ENCODE measurements around the gene CD276. TPM values are rescaled to one million over a fixed set of nuclear protein-coding genes. Genes with fewer than 3 reads are reported as not detected.

Gene CD276
- polyA plus RNA-seq, 1 donor from 2014 or later = 70.4 TPM

DNA sequence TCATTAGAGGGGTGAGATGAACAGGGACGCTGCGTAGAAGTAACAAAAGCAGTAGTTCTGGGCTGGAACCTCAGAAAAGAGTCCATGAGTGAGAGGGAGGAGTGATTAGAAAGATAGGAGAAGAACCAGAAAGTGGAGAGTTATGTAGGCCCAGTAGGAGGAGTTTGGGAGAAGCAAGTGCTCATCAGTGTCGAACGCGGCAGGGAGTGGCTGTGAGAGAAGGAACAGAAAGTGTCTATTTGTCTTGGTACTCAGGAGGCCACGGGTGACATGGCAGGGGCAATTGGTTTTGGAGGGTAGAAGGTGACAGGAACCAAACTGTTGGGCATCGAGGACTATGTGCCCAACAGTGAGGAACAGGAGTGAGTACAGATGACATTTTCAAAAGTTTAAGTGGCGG lies 70.3 kb downstream of the CD276 start:
- Histone ChIP-seq H3K9me3 (ENCODE audit: low read length) (no peaks in the 10 kb centered on the region), H3K79me2 (replicated peaks; ENCODE audit: insufficient read depth, low read length) (no peaks in the 10 kb centered on the region), H3K9me2 (ENCODE audit: insufficient read depth, low read length) (no peaks in the 10 kb centered on the region), H3K4me2 (ENCODE audit: low read length) (no peak overlapping the region), H4K20me1 (ENCODE audit: insufficient read depth) (no peaks in the 10 kb centered on the region), H3F3A (ENCODE audit: insufficient read depth, low read length, poor library complexity, severe bottlenecking) (no peaks in the 10 kb centered on the region), H3K9ac (ENCODE audit: low read length) (no peak overlapping the region), H3K4me3 (ENCODE audit: low read length) (no peak overlapping the region), H2AFZ (ENCODE audit: low read depth, low read length) (no peak overlapping the region), H3K36me3 (ENCODE audit: insufficient read depth, low read length) (no peaks in the 10 kb centered on the region), H3K27ac (ENCODE audit: low read length) (no peak overlapping the region), H3K27me3 (ENCODE audit: insufficient read depth, low read depth, low read length) (peaks cover 15% of the 10 kb centered on the region)
- no peak for TF ChIP-seq MXI1 (conservative IDR thresholded peaks at IDR 0.05; ENCODE audit: poor library complexity, severe bottlenecking)
- TF ChIP-seq EZH2 (IDR thresholded peaks at IDR 0.05; ENCODE audit: borderline replicate concordance, insufficient read depth, low read length, poor library complexity, severe bottlenecking) = no peak
- no peak for TF ChIP-seq EP300 (conservative IDR thresholded peaks at IDR 0.05; ENCODE audit: poor library complexity, severe bottlenecking)
- TF ChIP-seq, protein P1, sequence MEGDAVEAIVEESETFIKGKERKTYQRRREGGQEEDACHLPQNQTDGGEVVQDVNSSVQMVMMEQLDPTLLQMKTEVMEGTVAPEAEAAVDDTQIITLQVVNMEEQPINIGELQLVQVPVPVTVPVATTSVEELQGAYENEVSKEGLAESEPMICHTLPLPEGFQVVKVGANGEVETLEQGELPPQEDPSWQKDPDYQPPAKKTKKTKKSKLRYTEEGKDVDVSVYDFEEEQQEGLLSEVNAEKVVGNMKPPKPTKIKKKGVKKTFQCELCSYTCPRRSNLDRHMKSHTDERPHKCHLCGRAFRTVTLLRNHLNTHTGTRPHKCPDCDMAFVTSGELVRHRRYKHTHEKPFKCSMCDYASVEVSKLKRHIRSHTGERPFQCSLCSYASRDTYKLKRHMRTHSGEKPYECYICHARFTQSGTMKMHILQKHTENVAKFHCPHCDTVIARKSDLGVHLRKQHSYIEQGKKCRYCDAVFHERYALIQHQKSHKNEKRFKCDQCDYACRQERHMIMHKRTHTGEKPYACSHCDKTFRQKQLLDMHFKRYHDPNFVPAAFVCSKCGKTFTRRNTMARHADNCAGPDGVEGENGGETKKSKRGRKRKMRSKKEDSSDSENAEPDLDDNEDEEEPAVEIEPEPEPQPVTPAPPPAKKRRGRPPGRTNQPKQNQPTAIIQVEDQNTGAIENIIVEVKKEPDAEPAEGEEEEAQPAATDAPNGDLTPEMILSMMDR (IDR thresholded peaks at IDR 0.05; ENCODE audit: poor library complexity, severe bottlenecking) = no peak
- TF ChIP-seq POLR2AphosphoS5 (IDR thresholded peaks at IDR 0.05) = no peak
- TF ChIP-seq RAD21 (conservative IDR thresholded peaks at IDR 0.05) = no peak
- TF ChIP-seq TAF1 (IDR thresholded peaks at IDR 0.05; ENCODE audit: low read depth) = no peak
- TF ChIP-seq, protein P2, sequence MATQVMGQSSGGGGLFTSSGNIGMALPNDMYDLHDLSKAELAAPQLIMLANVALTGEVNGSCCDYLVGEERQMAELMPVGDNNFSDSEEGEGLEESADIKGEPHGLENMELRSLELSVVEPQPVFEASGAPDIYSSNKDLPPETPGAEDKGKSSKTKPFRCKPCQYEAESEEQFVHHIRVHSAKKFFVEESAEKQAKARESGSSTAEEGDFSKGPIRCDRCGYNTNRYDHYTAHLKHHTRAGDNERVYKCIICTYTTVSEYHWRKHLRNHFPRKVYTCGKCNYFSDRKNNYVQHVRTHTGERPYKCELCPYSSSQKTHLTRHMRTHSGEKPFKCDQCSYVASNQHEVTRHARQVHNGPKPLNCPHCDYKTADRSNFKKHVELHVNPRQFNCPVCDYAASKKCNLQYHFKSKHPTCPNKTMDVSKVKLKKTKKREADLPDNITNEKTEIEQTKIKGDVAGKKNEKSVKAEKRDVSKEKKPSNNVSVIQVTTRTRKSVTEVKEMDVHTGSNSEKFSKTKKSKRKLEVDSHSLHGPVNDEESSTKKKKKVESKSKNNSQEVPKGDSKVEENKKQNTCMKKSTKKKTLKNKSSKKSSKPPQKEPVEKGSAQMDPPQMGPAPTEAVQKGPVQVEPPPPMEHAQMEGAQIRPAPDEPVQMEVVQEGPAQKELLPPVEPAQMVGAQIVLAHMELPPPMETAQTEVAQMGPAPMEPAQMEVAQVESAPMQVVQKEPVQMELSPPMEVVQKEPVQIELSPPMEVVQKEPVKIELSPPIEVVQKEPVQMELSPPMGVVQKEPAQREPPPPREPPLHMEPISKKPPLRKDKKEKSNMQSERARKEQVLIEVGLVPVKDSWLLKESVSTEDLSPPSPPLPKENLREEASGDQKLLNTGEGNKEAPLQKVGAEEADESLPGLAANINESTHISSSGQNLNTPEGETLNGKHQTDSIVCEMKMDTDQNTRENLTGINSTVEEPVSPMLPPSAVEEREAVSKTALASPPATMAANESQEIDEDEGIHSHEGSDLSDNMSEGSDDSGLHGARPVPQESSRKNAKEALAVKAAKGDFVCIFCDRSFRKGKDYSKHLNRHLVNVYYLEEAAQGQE (IDR thresholded peaks at IDR 0.05; ENCODE audit: borderline replicate concordance) = no peak

DNA sequence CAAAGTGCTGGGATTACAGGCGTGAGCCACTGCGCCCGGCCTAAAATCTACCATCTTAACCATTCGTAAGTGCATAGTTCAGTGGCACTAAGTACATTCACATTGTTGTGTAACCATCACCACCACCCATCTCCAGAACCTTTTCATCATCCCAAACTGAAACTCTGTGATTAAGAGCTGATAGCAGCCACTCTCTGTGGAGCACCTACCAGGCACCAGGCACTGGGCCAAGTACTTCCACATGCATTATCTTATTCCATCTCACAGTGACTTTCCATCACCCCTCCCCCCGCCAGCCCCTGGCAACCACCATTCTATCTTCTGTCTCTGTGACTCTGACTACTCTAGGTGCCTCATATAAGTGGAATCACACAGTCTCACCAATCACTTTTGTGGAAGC lies 71.3 kb downstream of the CD276 start:
- no peaks in the 10 kb centered on the region for H3K9me3 ChIP-seq (ENCODE audit: low read length)
- TF ChIP-seq EP300 (conservative IDR thresholded peaks at IDR 0.05; ENCODE audit: poor library complexity, severe bottlenecking) (no peak), SMC3 (conservative IDR thresholded peaks at IDR 0.05; ENCODE audit: poor library complexity) (no peak), POLR2AphosphoS5 (IDR thresholded peaks at IDR 0.05) (no peak), EZH2 (IDR thresholded peaks at IDR 0.05; ENCODE audit: borderline replicate concordance, insufficient read depth, low read length, poor library complexity, severe bottlenecking) (no peak), MXI1 (conservative IDR thresholded peaks at IDR 0.05; ENCODE audit: poor library complexity, severe bottlenecking) (no peak)

More for the DNA sequence above, 71.3 kb downstream of the CD276 start:
- H3F3A ChIP-seq (ENCODE audit: insufficient read depth, low read length, poor library complexity, severe bottlenecking) = no peaks in the 10 kb centered on the region
- H4K20me1 ChIP-seq (ENCODE audit: insufficient read depth) = no peaks in the 10 kb centered on the region
- H3K27ac ChIP-seq (ENCODE audit: low read length) = no peak overlapping the region
- H3K27me3 ChIP-seq (ENCODE audit: insufficient read depth, low read depth, low read length) = peaks cover 15% of the 10 kb centered on the region
- no peaks in the 10 kb centered on the region for H3K79me2 ChIP-seq (replicated peaks; ENCODE audit: insufficient read depth, low read length)
- H2AFZ ChIP-seq (ENCODE audit: low read depth, low read length) = no peak overlapping the region
- H3K4me2 ChIP-seq (ENCODE audit: low read length) = no peak overlapping the region
- no peaks in the 10 kb centered on the region for H3K9me2 ChIP-seq (ENCODE audit: insufficient read depth, low read length)
- H3K4me3 ChIP-seq (ENCODE audit: low read length) = no peak overlapping the region
- H3K9ac ChIP-seq (ENCODE audit: low read length) = no peak overlapping the region
- no peaks in the 10 kb centered on the region for H3K36me3 ChIP-seq (ENCODE audit: insufficient read depth, low read length)
